Activated CD4-positive, alpha-beta T cell treated with anti-CD3 and anti-CD28 coated beads, Interleukin-2, amount 50 U/mL, for 1 hour (primary cell): Measurements from ENCODE around the gene TMC6.
"Not testable (repeated sequence)": the region's sequence is repeated elsewhere in the genome, so short reads cannot be mapped to it uniquely, and the experiment has no call there.

Experiments used
- DNase-seq: peaks from one replicate; pipeline ENCODE4 v3.0.0-alpha.2; 2020

Gene TMC6

GRCh38 chr17:78122931-78123249, 5.7 kb downstream of the TMC6 start:
- DNase-seq = no peak

GRCh38 chr17:78122216-78122930, 6.2 kb downstream of the TMC6 start:
- DNase-seq = no peak

GRCh38 chr17:78121801-78122215, 6.7 kb downstream of the TMC6 start:
- no peak for DNase-seq

- DNase-seq = peak; percentile 50
Observed at GRCh38 chr17:78120971-78121800, 7.4 kb downstream of the TMC6 start.

- no peak for DNase-seq
Observed at GRCh38 chr17:78120537-78120936, 8.0 kb downstream of the TMC6 start.

GRCh38 chr17:78118801-78119241, 9.7 kb downstream of the TMC6 start:
- no peak for DNase-seq

- no peak for DNase-seq
Observed at GRCh38 chr17:78117027-78117981, 11.3 kb downstream of the TMC6 start.

GRCh38 chr17:78116411-78116810, 12.1 kb downstream of the TMC6 start:
- no peak for DNase-seq

- DNase-seq = not testable (repeated sequence)
Observed at GRCh38 chr17:78115803-78116202, 12.8 kb downstream of the TMC6 start.

GRCh38 chr17:78114831-78115723, 13.5 kb downstream of the TMC6 start:
- DNase-seq = no peak

GRCh38 chr17:78113804-78114785, 14.5 kb downstream of the TMC6 start:
- no peak for DNase-seq

- peak; percentile 81 for DNase-seq
Observed at GRCh38 chr17:78112518-78113471, 15.8 kb downstream of the TMC6 start.

GRCh38 chr17:78111727-78112517, 16.6 kb downstream of the TMC6 start:
- no peak for DNase-seq

GRCh38 chr17:78111016-78111726, 17.4 kb downstream of the TMC6 start:
- DNase-seq = no peak

- DNase-seq = no peak
Observed at GRCh38 chr17:78110363-78111015, 18.1 kb downstream of the TMC6 start.

- DNase-seq = no peak
Observed at GRCh38 chr17:78109489-78109761, 19.1 kb downstream of the TMC6 start.

- no peak for DNase-seq
Observed at GRCh38 chr17:78108726-78109488, 19.6 kb downstream of the TMC6 start.
